Measurements from ENCODE around the gene CX3CR1.

DNA sequence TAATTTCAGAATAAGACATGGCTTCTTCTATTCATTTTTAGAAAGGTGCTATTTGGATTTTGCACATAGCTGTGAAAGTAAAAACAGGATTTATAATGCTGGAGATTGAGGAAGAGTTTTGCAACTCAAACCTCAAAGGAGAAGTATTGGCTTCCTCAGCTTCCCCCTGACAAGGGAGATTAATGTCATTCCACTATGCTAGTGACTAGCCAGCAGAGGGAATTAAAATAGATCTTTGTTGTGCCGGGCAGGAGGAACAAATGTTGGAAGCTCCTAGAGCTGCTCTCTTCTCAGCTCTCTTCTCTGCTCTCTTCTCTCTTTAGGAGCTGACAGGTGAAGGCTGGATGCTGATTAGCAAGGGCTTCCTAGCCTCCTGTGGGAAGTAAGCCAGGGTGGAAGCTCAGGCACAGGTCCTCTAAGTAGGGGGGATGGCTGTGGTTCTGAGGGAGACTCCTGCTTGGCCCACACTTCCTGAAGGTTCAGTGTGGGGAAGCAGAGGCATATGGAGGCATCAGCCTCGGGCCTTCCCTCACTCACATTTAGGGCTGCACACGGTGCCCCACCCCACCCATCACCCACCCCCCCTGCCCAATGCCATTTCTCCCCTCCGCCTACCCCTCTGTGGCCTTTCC is 29.6 kb downstream of the CX3CR1 start:
- TF ChIP-seq, protein P1, sequence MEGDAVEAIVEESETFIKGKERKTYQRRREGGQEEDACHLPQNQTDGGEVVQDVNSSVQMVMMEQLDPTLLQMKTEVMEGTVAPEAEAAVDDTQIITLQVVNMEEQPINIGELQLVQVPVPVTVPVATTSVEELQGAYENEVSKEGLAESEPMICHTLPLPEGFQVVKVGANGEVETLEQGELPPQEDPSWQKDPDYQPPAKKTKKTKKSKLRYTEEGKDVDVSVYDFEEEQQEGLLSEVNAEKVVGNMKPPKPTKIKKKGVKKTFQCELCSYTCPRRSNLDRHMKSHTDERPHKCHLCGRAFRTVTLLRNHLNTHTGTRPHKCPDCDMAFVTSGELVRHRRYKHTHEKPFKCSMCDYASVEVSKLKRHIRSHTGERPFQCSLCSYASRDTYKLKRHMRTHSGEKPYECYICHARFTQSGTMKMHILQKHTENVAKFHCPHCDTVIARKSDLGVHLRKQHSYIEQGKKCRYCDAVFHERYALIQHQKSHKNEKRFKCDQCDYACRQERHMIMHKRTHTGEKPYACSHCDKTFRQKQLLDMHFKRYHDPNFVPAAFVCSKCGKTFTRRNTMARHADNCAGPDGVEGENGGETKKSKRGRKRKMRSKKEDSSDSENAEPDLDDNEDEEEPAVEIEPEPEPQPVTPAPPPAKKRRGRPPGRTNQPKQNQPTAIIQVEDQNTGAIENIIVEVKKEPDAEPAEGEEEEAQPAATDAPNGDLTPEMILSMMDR (IDR thresholded peaks at IDR 0.05) = no peak
- TF ChIP-seq EP300 (IDR thresholded peaks at IDR 0.05) = no peak
- TF ChIP-seq POLR2A (IDR thresholded peaks at IDR 0.05) = no peak

Measured in ovary (tissue), 3 donors.